SJCRH30 (cell line): ENCODE data around the gene PACSIN3. TPM values are rescaled to one million over a fixed set of nuclear protein-coding genes. Genes with fewer than 3 reads are reported as not detected.

Experiments used
- DNase-seq, 2 experiments: peaks; one replicate each; pipeline ENCODE4 v3.0.0-alpha.2; 2015 to 2020
- H3K27ac ChIP-seq: fragments of 250-450 bp; sonication (Bioruptor Pico); 2 replicates; pipeline ENCODE4 v1.5.1; 2020; ENCODE audit warnings: mild to moderate bottlenecking, moderate library complexity
- H3K27me3 ChIP-seq: fragments of 250-450 bp; sonication (Bioruptor Pico); 2 replicates; pipeline ENCODE4 v1.5.1; 2020; ENCODE audit warnings: mild to moderate bottlenecking, moderate library complexity
- H3K36me3 ChIP-seq: fragments of 250-450 bp; sonication (Bioruptor Pico); 2 replicates; pipeline ENCODE4 v1.5.1; 2020; ENCODE audit warnings: mild to moderate bottlenecking, moderate library complexity
- H3K4me1 ChIP-seq: fragments of 250-450 bp; sonication (Bioruptor Pico); 2 replicates; pipeline ENCODE4 v1.5.1; 2020; ENCODE audit warnings: mild to moderate bottlenecking, moderate library complexity
- H3K4me3 ChIP-seq: fragments of 250-450 bp; sonication (Bioruptor Pico); 2 replicates; pipeline ENCODE4 v1.5.1; 2020; ENCODE audit warnings: mild to moderate bottlenecking, moderate library complexity
- H3K9me3 ChIP-seq: fragments of 250-450 bp; sonication (Bioruptor Pico); replicated peaks from 2 replicates; pipeline ENCODE4 v1.5.1; 2020; ENCODE audit warnings: mild to moderate bottlenecking, moderate library complexity
- total RNA-seq: library from RNA; depleted of rRNA; stranded (reverse); fragments of >200 nt; shearing (Covaris generic); gene quantifications from 2 replicates; pipeline ENCODE4 v1.2.3, GENCODE V29; 2014

PACSIN3 gene
- total RNA-seq, 1 experiment from 2014 or later, result 26.7 TPM

GRCh38 chr11:47160753-47161133 lies 25.5 kb downstream of the PACSIN3 start:
- DNase-seq, result no peak
- peaks cover 6% of the 10 kb centered on the region; the same call in 1 of the 2 replicates for H3K4me1 ChIP-seq
- H3K9me3 ChIP-seq, result no peaks in the 10 kb centered on the region
- H3K27me3 ChIP-seq, result no peaks in the 10 kb centered on the region
- H3K27ac ChIP-seq, result no peak overlapping the region
- H3K4me3 ChIP-seq, result no peak overlapping the region
- H3K36me3 ChIP-seq, result peaks cover 10% of the 10 kb centered on the region

- no peaks in the 10 kb centered on the region; the same call in 1 of the 2 replicates for H3K36me3 ChIP-seq
- DNase-seq, result no peak
- no peak overlapping the region for H3K4me3 ChIP-seq
- no peaks in the 10 kb centered on the region for H3K9me3 ChIP-seq
- no peak overlapping the region for H3K27ac ChIP-seq
- no peaks in the 10 kb centered on the region for H3K27me3 ChIP-seq
- peaks cover 9% of the 10 kb centered on the region for H3K4me1 ChIP-seq
These were observed 28.0 kb downstream of the PACSIN3 start for GRCh38 chr11:47158242-47158641.

- no peak overlapping the region for H3K27ac ChIP-seq
- no peaks in the 10 kb centered on the region; the same call in 1 of the 2 replicates for H3K36me3 ChIP-seq
- H3K9me3 ChIP-seq, result no peaks in the 10 kb centered on the region
- H3K27me3 ChIP-seq, result no peaks in the 10 kb centered on the region
- no peak overlapping the region for H3K4me3 ChIP-seq
- H3K4me1 ChIP-seq, result peaks cover 9% of the 10 kb centered on the region
- DNase-seq, result no peak
These were observed 28.4 kb downstream of the PACSIN3 start for GRCh38 chr11:47157805-47158204.

- Histone ChIP-seq H3K4me1 (peaks cover 4% of the 10 kb centered on the region), H3K27ac (no peak overlapping the region), H3K9me3 (no peaks in the 10 kb centered on the region), H3K4me3 (no peak overlapping the region), H3K36me3 (no peaks in the 10 kb centered on the region; the same call in 1 of the 2 replicates), H3K27me3 (no peaks in the 10 kb centered on the region)
- no peak for DNase-seq
These were observed 29.3 kb downstream of the PACSIN3 start for GRCh38 chr11:47156951-47157350.

- peaks cover 4% of the 10 kb centered on the region for H3K4me1 ChIP-seq
- H3K9me3 ChIP-seq, result no peaks in the 10 kb centered on the region
- no peak overlapping the region for H3K27ac ChIP-seq
These were observed 29.9 kb downstream of the PACSIN3 start for GRCh38 chr11:47156333-47156732.

GRCh38 chr11:47155879-47156278 lies 30.4 kb downstream of the PACSIN3 start:
- Histone ChIP-seq H3K27ac (no peak overlapping the region), H3K36me3 (no peaks in the 10 kb centered on the region), H3K9me3 (no peaks in the 10 kb centered on the region), H3K4me1 (peaks cover 4% of the 10 kb centered on the region), H3K4me3 (no peak overlapping the region), H3K27me3 (no peaks in the 10 kb centered on the region)
- DNase-seq, result no peak

More at GRCh38 chr11:47156333-47156732, 29.9 kb downstream of the PACSIN3 start:
- DNase-seq, result no peak
- H3K36me3 ChIP-seq, result no peaks in the 10 kb centered on the region; the same call in 1 of the 2 replicates
- H3K4me3 ChIP-seq, result no peak overlapping the region
- no peaks in the 10 kb centered on the region for H3K27me3 ChIP-seq

- no peak overlapping the region for H3K4me3 ChIP-seq
- peaks cover 4% of the 10 kb centered on the region for H3K4me1 ChIP-seq
- H3K27ac ChIP-seq, result no peak overlapping the region
- DNase-seq, result no peak
- no peaks in the 10 kb centered on the region for H3K9me3 ChIP-seq
- H3K27me3 ChIP-seq, result no peaks in the 10 kb centered on the region
- H3K36me3 ChIP-seq, result no peaks in the 10 kb centered on the region
These were observed 31.3 kb downstream of the PACSIN3 start for GRCh38 chr11:47154616-47155570.

GRCh38 chr11:47152953-47153950 lies 33.0 kb downstream of the PACSIN3 start:
- Histone ChIP-seq H3K4me3 (no peak overlapping the region), H3K36me3 (no peaks in the 10 kb centered on the region), H3K27ac (no peak overlapping the region), H3K27me3 (no peaks in the 10 kb centered on the region), H3K4me1 (peaks cover 11% of the 10 kb centered on the region), H3K9me3 (no peaks in the 10 kb centered on the region)
- peak; percentile 84 to 94 for DNase-seq

GRCh38 chr11:47152126-47152952 lies 33.9 kb downstream of the PACSIN3 start:
- no peak overlapping the region for H3K27ac ChIP-seq

GRCh38 chr11:47149782-47150181 lies 36.5 kb downstream of the PACSIN3 start:
- H3K4me1 ChIP-seq, result peaks cover 11% of the 10 kb centered on the region
- no peaks in the 10 kb centered on the region for H3K9me3 ChIP-seq
- H3K36me3 ChIP-seq, result no peaks in the 10 kb centered on the region
- no peaks in the 10 kb centered on the region for H3K27me3 ChIP-seq
- no peak overlapping the region for H3K4me3 ChIP-seq
- H3K27ac ChIP-seq, result no peak overlapping the region
- no peak for DNase-seq

More at GRCh38 chr11:47152126-47152952, 33.9 kb downstream of the PACSIN3 start:
- no peak for DNase-seq
- no peak overlapping the region for H3K4me3 ChIP-seq
- H3K4me1 ChIP-seq, result peaks cover 11% of the 10 kb centered on the region
- H3K9me3 ChIP-seq, result no peaks in the 10 kb centered on the region
- H3K27me3 ChIP-seq, result no peaks in the 10 kb centered on the region
- H3K36me3 ChIP-seq, result no peaks in the 10 kb centered on the region

- no peaks in the 10 kb centered on the region for H3K36me3 ChIP-seq
- DNase-seq, result peak; percentile 46 to 53
- H3K4me3 ChIP-seq, result no peak overlapping the region
- H3K27ac ChIP-seq, result no peak overlapping the region
- peaks cover 11% of the 10 kb centered on the region for H3K4me1 ChIP-seq
- no peaks in the 10 kb centered on the region for H3K9me3 ChIP-seq
- H3K27me3 ChIP-seq, result no peaks in the 10 kb centered on the region
These were observed 37.2 kb downstream of the PACSIN3 start for GRCh38 chr11:47148903-47149531.

GRCh38 chr11:47148270-47148669 lies 38.0 kb downstream of the PACSIN3 start:
- Histone ChIP-seq H3K27ac (no peak overlapping the region), H3K9me3 (no peaks in the 10 kb centered on the region), H3K4me1 (peaks cover 8% of the 10 kb centered on the region; the same call in 1 of the 2 replicates), H3K4me3 (no peak overlapping the region), H3K36me3 (no peaks in the 10 kb centered on the region), H3K27me3 (no peaks in the 10 kb centered on the region)
- no peak for DNase-seq

- DNase-seq, result no peak
- H3K4me3 ChIP-seq, result no peak overlapping the region
- no peaks in the 10 kb centered on the region for H3K9me3 ChIP-seq
- H3K36me3 ChIP-seq, result no peaks in the 10 kb centered on the region
- no peak overlapping the region for H3K27ac ChIP-seq
- H3K4me1 ChIP-seq, result peaks cover 13% of the 10 kb centered on the region
- no peaks in the 10 kb centered on the region for H3K27me3 ChIP-seq
These were observed 38.6 kb downstream of the PACSIN3 start for GRCh38 chr11:47147681-47148080.
